Measurements from ENCODE around the gene ANAPC15. TPM values are rescaled to one million over a fixed set of nuclear protein-coding genes. Genes with fewer than 3 reads are reported as not detected.

Gene ANAPC15
- total and polyA plus RNA-seq, 2 of the 4 experiments (the other 2 are of a cell fraction), result 66.3 to 84.2 TPM

DNA sequence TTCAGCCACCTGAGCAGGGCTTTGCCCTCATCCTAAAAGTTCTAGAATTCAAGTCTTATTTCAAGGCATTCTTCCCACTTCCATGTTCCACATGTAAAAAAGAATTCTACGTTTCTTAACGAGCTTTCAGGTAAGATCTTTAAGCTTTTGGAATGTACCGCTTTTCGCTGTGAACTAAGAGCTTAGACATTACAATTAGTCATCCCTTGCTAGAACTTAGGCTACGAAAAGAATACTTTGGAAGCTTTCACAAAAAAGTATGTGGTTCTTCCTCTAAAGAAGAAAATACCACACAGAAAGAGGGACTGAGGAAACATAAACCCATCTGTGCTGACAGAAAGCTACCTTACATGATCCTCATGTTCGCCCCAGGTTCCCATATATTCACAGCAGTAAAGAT lies 34.0 kb downstream of the ANAPC15 start:
- Histone ChIP-seq H3K56ac (ENCODE audit: extremely low read depth, insufficient read depth, low read length) (0 out of 2 replicates have a peak overlapping the region, but pooled peaks have one; percentile 14), H3K79me1 (ENCODE audit: low read depth in 1 of 2, low read length in 2 of 2) (peaks cover 22 to 51% of the 10 kb centered on the region in 2 experiments), H3K4ac (ENCODE audit: low read depth, low read length) (peak overlapping the region; percentile 61), H3K27me3 (ENCODE audit: control insufficient read depth, insufficient read depth, low read length) (no peaks in the 10 kb centered on the region), H3K4me1 (ENCODE audit: control insufficient read depth, insufficient read depth, low read length) (peaks cover 3% of the 10 kb centered on the region), H4K8ac (ENCODE audit: low read depth in 2 of 2, low read length in 2 of 2) (peak overlapping the region; percentile 72 to 88; a peak in 3 of 4 replicates), H3K18ac (ENCODE audit: low read depth, low read length) (no peak overlapping the region), H3K14ac (replicated peaks; ENCODE audit: low read depth, low read length) (peak overlapping the region; percentile 53), H3K27ac (ENCODE audit: insufficient read depth, low read length) (peak overlapping the region; percentile 19; the same call in 1 of the 2 replicates), H2AFZ (replicated peaks; ENCODE audit: low read length, poor library complexity) (no peak overlapping the region), H2AK9ac (replicated peaks; ENCODE audit: low read depth, low read length, poor library complexity) (no peak overlapping the region), H4K91ac (ENCODE audit: insufficient read depth, low read depth, low read length) (peak overlapping the region; percentile 31), H3K9me1 (ENCODE audit: insufficient read depth, low read length) (peaks cover 4% of the 10 kb centered on the region; the same call in 1 of the 2 replicates), H3K4me3 (ENCODE audit: insufficient read depth, low read depth, low read length) (peak overlapping the region; percentile 57; the same call in 1 of the 2 replicates), H2AK5ac (ENCODE audit: low read depth, low read length) (peak overlapping the region; percentile 31; the same call in 1 of the 2 replicates), H3K9ac (ENCODE audit: low read depth, low read length) (no peak overlapping the region; the same call in 1 of the 2 replicates), H3K23ac (ENCODE audit: low read depth, low read length) (peak overlapping the region; percentile 91; the same call in 1 of the 2 replicates), H3K36me3 (ENCODE audit: control insufficient read depth, insufficient read depth, low read length) (no peaks in the 10 kb centered on the region), H2BK15ac (ENCODE audit: low read depth, low read length) (peak overlapping the region; percentile 57; the same call in 1 of the 3 replicates), H2BK20ac (ENCODE audit: low read depth, low read length) (peak overlapping the region; percentile 4; the same call in 1 of the 2 replicates), H4K20me1 (ENCODE audit: insufficient read depth, low read length) (no peaks in the 10 kb centered on the region), H2BK5ac (ENCODE audit: low read depth, low read length, poor library complexity, severe bottlenecking) (peak overlapping the region; percentile 75), H3K9me3 (ENCODE audit: control insufficient read depth, insufficient read depth, low read length) (no peaks in the 10 kb centered on the region), H3K4me2 (ENCODE audit: low read depth, low read length) (peak overlapping the region; percentile 89; the same call in 1 of the 2 replicates), H4K5ac (ENCODE audit: low read depth, low read length) (peak overlapping the region; percentile 23; the same call in 1 of the 2 replicates), H2BK120ac (ENCODE audit: low read depth, low read length) (peak overlapping the region; percentile 56; the same call in 1 of the 2 replicates)
- intact Hi-C loops (cut with micrococcal nuclease) (no loop called here), dilution Hi-C loops (cut with HindIII; ENCODE audit: low sequenced_read_pairs, unreplicated experiment) (no loop called here), in situ Hi-C loops (cut with MboI; ENCODE audit: low sequenced_read_pairs) (loop anchor here (5.0 kb wide), 1 partner anchor 41 kb away; no protein-coding TSS in a partner anchor)
- ChIA-PET POLR2A (ENCODE audit: unreplicated experiment) (no interaction called here), CTCF (interaction anchor here (0.8 to 1.0 kb wide), 2 partner anchors 38 to 53 kb away, joined by 3 to 4 read pairs; no protein-coding TSS in a partner anchor)
- ATAC-seq (ENCODE audit: low read depth), result no peak
- no CpG with 5 or more reads among the region's 6 CpGs for WGBS, 2 experiments (ENCODE audit: extremely low coverage in 2 of 2, insufficient read length in 1 of 2)
- peak; percentile 26 for DNase-seq
- TF ChIP-seq, protein P1, sequence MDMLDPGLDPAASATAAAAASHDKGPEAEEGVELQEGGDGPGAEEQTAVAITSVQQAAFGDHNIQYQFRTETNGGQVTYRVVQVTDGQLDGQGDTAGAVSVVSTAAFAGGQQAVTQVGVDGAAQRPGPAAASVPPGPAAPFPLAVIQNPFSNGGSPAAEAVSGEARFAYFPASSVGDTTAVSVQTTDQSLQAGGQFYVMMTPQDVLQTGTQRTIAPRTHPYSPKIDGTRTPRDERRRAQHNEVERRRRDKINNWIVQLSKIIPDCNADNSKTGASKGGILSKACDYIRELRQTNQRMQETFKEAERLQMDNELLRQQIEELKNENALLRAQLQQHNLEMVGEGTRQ (IDR thresholded peaks at IDR 0.05; ENCODE audit: low read depth, low read length), result no peak
- TF ChIP-seq POLR2A (IDR thresholded peaks at IDR 0.05; ENCODE audit: low read depth, low read length) (no peak), FOS (IDR thresholded peaks at IDR 0.05; ENCODE audit: low read depth, low read length) (no peak), RAD21 (IDR thresholded peaks at IDR 0.05; ENCODE audit: low read length) (no peak), RFX5 (IDR thresholded peaks at IDR 0.05; ENCODE audit: low read depth, low read length) (no peak), CEBPB (IDR thresholded peaks at IDR 0.05; ENCODE audit: low read depth, low read length) (no peak), NFE2L2 (IDR thresholded peaks at IDR 0.05; ENCODE audit: low read depth, low read length) (no peak), BHLHE40 (IDR thresholded peaks at IDR 0.05; ENCODE audit: low read depth, low read length) (no peak), SMC3 (IDR thresholded peaks at IDR 0.05; ENCODE audit: low read depth, low read length) (no peak), MXI1 (IDR thresholded peaks at IDR 0.05; ENCODE audit: borderline replicate concordance, low read depth, low read length) (no peak), MAFK (IDR thresholded peaks at IDR 0.05; ENCODE audit: low read depth, low read length) (no peak), RCOR1 (IDR thresholded peaks at IDR 0.05; ENCODE audit: insufficient replicate concordance, low read length) (no peak), CHD1 (IDR thresholded peaks at IDR 0.05; ENCODE audit: low read depth, low read length) (no peak), MAZ (IDR thresholded peaks at IDR 0.05; ENCODE audit: borderline replicate concordance, low read depth, low read length) (no peak)
- TF ChIP-seq, protein P2, sequence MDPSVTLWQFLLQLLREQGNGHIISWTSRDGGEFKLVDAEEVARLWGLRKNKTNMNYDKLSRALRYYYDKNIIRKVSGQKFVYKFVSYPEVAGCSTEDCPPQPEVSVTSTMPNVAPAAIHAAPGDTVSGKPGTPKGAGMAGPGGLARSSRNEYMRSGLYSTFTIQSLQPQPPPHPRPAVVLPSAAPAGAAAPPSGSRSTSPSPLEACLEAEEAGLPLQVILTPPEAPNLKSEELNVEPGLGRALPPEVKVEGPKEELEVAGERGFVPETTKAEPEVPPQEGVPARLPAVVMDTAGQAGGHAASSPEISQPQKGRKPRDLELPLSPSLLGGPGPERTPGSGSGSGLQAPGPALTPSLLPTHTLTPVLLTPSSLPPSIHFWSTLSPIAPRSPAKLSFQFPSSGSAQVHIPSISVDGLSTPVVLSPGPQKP (IDR thresholded peaks at IDR 0.05; ENCODE audit: borderline replicate concordance, low read depth, low read length), result no peak
- TF ChIP-seq, protein P3, sequence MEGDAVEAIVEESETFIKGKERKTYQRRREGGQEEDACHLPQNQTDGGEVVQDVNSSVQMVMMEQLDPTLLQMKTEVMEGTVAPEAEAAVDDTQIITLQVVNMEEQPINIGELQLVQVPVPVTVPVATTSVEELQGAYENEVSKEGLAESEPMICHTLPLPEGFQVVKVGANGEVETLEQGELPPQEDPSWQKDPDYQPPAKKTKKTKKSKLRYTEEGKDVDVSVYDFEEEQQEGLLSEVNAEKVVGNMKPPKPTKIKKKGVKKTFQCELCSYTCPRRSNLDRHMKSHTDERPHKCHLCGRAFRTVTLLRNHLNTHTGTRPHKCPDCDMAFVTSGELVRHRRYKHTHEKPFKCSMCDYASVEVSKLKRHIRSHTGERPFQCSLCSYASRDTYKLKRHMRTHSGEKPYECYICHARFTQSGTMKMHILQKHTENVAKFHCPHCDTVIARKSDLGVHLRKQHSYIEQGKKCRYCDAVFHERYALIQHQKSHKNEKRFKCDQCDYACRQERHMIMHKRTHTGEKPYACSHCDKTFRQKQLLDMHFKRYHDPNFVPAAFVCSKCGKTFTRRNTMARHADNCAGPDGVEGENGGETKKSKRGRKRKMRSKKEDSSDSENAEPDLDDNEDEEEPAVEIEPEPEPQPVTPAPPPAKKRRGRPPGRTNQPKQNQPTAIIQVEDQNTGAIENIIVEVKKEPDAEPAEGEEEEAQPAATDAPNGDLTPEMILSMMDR (conservative IDR thresholded peaks at IDR 0.05; ENCODE audit: low read depth, low read length), result no peak
- BruUV-seq (replicated peaks), result no TSS peak
